ENCODE measurements around the gene TRAPPC1. TPM values are rescaled to one million over a fixed set of nuclear protein-coding genes. Genes with fewer than 3 reads are reported as not detected.

Gene TRAPPC1
- total and polyA plus RNA-seq, 10 donors: 71.1 to 172 (median 114) TPM

DNA sequence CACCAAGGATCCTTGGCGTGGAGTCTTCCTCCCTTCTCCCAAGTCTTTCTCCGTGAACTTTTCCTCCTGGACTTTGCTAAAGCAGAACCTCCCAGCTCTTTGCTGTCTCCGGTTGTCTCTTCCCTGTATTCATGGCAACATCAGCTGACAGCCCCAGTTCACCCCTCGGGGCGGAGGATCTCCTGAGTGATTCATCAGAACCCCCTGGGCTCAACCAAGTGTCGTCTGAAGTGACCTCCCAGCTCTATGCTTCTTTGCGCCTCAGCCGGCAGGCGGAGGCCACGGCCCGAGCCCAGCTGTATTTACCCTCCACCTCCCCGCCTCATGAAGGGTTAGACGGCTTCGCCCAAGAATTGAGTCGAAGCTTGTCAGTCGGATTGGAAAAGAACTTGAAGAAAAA lies 1.2 kb upstream of the TRAPPC1 start:
- intact Hi-C loops (cut with DNase I; ENCODE audit: low total_unique reads): no loop called here
- peak overlapping the region; percentile 67 to 93 (median 78) for H3K4me3 ChIP-seq
- DNase-seq: no peak
- peaks cover 11 to 55% (median 36%) of the 10 kb centered on the region in 6 donors for H3K4me1 ChIP-seq
- no peaks in the 10 kb centered on the region for H3K9me3 ChIP-seq
- TF ChIP-seq POLR2AphosphoS5 (IDR thresholded peaks at IDR 0.05): no peak
- TF ChIP-seq POLR2A (IDR thresholded peaks at IDR 0.05): no peak
- TF ChIP-seq, protein P1, sequence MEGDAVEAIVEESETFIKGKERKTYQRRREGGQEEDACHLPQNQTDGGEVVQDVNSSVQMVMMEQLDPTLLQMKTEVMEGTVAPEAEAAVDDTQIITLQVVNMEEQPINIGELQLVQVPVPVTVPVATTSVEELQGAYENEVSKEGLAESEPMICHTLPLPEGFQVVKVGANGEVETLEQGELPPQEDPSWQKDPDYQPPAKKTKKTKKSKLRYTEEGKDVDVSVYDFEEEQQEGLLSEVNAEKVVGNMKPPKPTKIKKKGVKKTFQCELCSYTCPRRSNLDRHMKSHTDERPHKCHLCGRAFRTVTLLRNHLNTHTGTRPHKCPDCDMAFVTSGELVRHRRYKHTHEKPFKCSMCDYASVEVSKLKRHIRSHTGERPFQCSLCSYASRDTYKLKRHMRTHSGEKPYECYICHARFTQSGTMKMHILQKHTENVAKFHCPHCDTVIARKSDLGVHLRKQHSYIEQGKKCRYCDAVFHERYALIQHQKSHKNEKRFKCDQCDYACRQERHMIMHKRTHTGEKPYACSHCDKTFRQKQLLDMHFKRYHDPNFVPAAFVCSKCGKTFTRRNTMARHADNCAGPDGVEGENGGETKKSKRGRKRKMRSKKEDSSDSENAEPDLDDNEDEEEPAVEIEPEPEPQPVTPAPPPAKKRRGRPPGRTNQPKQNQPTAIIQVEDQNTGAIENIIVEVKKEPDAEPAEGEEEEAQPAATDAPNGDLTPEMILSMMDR (IDR thresholded peaks at IDR 0.05 in 8 of 11, conservative IDR thresholded peaks at IDR 0.05 in 3 of 11): no peak
- 10 to 25% (median 16%) methylated on average over 16 of the region's 16 CpGs for WGBS, 5 donors
- peaks cover 0 to 69% (median 19%) of the 10 kb centered on the region in 6 donors for H3K36me3 ChIP-seq
- H3K27ac ChIP-seq: peak overlapping the region in 5 of 8 donors; percentile 86 to 96 (median 94)
- no peaks in the 10 kb centered on the region for H3K27me3 ChIP-seq (replicated peaks in 1 of 7)

DNA sequence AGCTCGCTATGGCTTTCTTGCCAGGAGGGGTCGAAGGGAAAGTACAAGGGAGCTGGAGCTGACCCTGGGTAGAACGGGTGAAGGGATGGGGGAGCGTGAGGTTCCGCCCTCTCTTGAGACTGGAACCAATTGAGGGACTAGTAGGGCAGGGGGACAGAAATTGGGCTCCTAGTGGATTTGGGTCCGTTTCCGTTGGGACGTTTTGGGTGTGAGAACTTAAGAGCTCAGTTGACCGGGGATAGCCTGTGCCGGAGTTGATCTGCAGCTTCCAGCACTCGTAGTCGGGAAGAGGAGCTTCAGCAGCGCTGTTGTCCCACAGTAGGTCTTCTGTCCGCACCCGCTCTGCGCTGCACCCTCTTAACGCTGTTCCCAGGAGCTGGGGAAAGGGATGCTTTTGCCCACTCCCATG lies 741 bp upstream of the TRAPPC1 start:
- 0 to 1% (median 0%) methylated on average over 16 to 17 of the region's 17 CpGs for WGBS, 5 donors
- DNase-seq: peak; percentile 84

DNA sequence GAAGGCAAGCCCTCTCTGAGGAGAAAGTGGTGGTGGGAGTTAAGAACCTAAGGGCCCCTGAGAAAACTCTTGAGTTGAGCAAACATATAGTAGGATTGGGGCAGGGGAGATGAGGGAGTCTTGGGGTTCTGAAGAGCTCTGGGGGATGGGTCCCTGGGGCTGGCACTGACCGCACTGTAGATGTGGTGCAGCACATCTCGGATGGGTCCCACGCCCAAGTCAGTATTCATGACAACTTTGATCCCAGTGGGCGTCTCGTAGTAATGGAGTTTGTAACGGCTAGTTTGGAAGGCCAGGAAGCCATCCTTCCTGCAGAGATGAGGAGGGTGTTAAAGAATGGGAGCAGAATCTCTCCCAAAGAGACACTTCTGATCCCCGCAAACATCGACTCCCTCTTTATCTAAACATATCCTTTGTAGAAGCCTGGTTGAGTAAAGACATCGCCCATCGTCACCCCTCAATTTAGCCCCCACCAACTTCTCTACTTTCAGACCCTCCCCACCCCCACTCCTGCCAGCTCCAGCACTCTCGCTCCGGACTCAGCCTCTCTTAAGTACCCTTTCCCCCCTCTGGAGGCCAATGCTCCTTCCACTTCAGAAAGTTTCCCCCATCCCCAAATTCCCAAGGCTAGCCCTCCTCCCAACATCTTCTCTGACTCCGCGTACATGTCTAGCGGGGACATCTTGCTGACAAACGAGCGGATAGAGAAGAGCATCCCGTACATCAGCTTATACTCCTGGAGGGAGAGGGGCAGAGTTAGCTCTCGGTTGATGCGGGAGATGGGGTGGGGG lies 710 bp downstream of the TRAPPC1 start:
- Histone ChIP-seq H3K4me3 (peak overlapping the region; percentile 67 to 93 (median 78)), H3K36me3 (peaks cover 0 to 63% (median 8%) of the 10 kb centered on the region in 6 donors), H3K4me1 (peaks cover 11 to 55% (median 36%) of the 10 kb centered on the region in 6 donors), H3K27me3 (replicated peaks in 1 of 7) (no peaks in the 10 kb centered on the region), H3K27ac (peak overlapping the region; percentile 70 to 96 (median 90)), H3K9me3 (no peaks in the 10 kb centered on the region)
- no peak for DNase-seq
- WGBS, 5 donors: 43 to 51% (median 45%) methylated on average over 20 of the region's 20 CpGs
- intact Hi-C loops (cut with DNase I; ENCODE audit: low total_unique reads): no loop called here
- TF ChIP-seq POLR2AphosphoS5 (IDR thresholded peaks at IDR 0.05): no peak
- TF ChIP-seq, protein P1 (IDR thresholded peaks at IDR 0.05 in 8 of 11, conservative IDR thresholded peaks at IDR 0.05 in 3 of 11): no peak
- TF ChIP-seq POLR2A (IDR thresholded peaks at IDR 0.05): no peak

More for the DNA sequence above, 741 bp upstream of the TRAPPC1 start:
- Histone ChIP-seq H3K4me1 (peaks cover 11 to 55% (median 36%) of the 10 kb centered on the region in 6 donors), H3K27ac (peak overlapping the region; percentile 60 to 96 (median 90)), H3K27me3 (replicated peaks in 1 of 7) (no peaks in the 10 kb centered on the region), H3K36me3 (peaks cover 0 to 69% (median 19%) of the 10 kb centered on the region in 6 donors), H3K4me3 (peak overlapping the region; percentile 67 to 93 (median 78)), H3K9me3 (no peaks in the 10 kb centered on the region)
- TF ChIP-seq POLR2A (IDR thresholded peaks at IDR 0.05): no peak
- TF ChIP-seq POLR2AphosphoS5 (IDR thresholded peaks at IDR 0.05): no peak
- TF ChIP-seq, protein P1 (IDR thresholded peaks at IDR 0.05 in 8 of 11, conservative IDR thresholded peaks at IDR 0.05 in 3 of 11): no peak
- intact Hi-C loops (cut with DNase I; ENCODE audit: low total_unique reads): no loop called here

All from spleen (tissue), 11 donors.